ENCODE data around the gene ZBTB7C.

ZBTB7C gene

DNA sequence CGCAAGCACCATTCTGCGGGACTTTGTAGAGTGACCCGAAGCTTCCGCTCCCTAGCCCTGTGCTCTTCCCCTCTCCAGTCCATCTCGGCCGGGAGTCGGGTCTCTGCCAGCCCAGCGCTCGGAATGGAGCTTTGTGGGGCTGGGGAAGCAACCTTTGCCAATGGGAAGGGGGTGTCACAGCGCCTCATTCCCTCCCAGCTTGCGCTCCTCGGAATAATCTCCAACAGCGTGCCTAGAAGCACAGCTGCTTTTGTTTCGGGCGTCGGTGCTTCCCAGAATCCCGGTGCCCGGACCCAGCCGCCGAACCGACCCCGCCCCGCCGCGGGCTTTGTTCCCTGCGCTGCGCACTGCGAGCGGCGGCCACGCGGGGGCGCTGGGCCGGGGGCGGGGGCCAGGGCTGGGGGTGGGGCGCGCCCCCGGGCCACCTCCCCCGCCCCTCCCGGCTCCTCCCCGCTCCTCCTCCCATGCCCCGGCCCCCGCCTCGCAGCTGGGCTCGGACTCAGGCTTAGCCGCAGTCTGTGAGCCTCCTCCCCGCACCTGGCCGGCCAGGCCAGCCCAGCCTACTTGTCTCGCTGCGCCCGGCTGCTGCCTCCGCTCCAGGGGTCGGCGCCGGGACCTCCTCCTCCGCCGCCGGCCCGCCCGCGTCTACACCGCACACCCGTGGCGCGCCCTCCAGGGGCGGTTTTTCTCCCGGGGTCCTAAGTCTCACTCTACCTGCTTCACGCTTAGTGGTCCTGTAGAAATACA is 401.1 kb downstream of the ZBTB7C start (continued):
- TF ChIP-seq ZBTB7A (tag by site-specific recombination; IDR thresholded peaks at IDR 0.05; ENCODE audit: low read depth) (no peak), PRDM1 (tag by site-specific recombination; IDR thresholded peaks at IDR 0.05) (no peak), ZXDB (tag by site-specific recombination; IDR thresholded peaks at IDR 0.05) (peak; percentile 57), SP2 (tag by site-specific recombination; IDR thresholded peaks at IDR 0.05) (peak; percentile 54), ZNF23 (tag by site-specific recombination; IDR thresholded peaks at IDR 0.05; ENCODE audit: borderline replicate concordance) (no peak), ZNF843 (tag by site-specific recombination; IDR thresholded peaks at IDR 0.05) (no peak), ZNF555 (tag by site-specific recombination; conservative IDR thresholded peaks at IDR 0.05) (no peak), ZNF157 (tag by site-specific recombination; IDR thresholded peaks at IDR 0.05) (no peak), ZNF341 (tag by site-specific recombination; IDR thresholded peaks at IDR 0.05; ENCODE audit: low read depth) (no peak; the same call in 1 of the 2 replicates), ZNF24 (tag by site-specific recombination; IDR thresholded peaks at IDR 0.05) (no peak), YY1 (tag by site-specific recombination; IDR thresholded peaks at IDR 0.05) (no peak), ZBTB48 (tag by site-specific recombination; IDR thresholded peaks at IDR 0.05) (no peak), ZNF202 (tag by site-specific recombination; IDR thresholded peaks at IDR 0.05; ENCODE audit: borderline replicate concordance) (no peak), ZNF660 (tag by site-specific recombination; IDR thresholded peaks at IDR 0.05) (no peak), ZNF560 (tag by site-specific recombination; IDR thresholded peaks at IDR 0.05; ENCODE audit: borderline replicate concordance) (no peak), ZNF501 (tag by site-specific recombination; IDR thresholded peaks at IDR 0.05) (0 out of 2 replicates have a peak, but pooled peaks have one; percentile 30), KLF7 (tag by site-specific recombination; IDR thresholded peaks at IDR 0.05; ENCODE audit: borderline replicate concordance) (no peak), GFI1B (tag by site-specific recombination; IDR thresholded peaks at IDR 0.05) (no peak), ZNF768 (tag by site-specific recombination; IDR thresholded peaks at IDR 0.05) (no peak)
- TF ChIP-seq, protein P1, sequence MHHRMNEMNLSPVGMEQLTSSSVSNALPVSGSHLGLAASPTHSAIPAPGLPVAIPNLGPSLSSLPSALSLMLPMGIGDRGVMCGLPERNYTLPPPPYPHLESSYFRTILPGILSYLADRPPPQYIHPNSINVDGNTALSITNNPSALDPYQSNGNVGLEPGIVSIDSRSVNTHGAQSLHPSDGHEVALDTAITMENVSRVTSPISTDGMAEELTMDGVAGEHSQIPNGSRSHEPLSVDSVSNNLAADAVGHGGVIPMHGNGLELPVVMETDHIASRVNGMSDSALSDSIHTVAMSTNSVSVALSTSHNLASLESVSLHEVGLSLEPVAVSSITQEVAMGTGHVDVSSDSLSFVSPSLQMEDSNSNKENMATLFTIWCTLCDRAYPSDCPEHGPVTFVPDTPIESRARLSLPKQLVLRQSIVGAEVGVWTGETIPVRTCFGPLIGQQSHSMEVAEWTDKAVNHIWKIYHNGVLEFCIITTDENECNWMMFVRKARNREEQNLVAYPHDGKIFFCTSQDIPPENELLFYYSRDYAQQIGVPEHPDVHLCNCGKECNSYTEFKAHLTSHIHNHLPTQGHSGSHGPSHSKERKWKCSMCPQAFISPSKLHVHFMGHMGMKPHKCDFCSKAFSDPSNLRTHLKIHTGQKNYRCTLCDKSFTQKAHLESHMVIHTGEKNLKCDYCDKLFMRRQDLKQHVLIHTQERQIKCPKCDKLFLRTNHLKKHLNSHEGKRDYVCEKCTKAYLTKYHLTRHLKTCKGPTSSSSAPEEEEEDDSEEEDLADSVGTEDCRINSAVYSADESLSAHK (tag by site-specific recombination; IDR thresholded peaks at IDR 0.05): no peak
- TF ChIP-seq, protein P2, sequence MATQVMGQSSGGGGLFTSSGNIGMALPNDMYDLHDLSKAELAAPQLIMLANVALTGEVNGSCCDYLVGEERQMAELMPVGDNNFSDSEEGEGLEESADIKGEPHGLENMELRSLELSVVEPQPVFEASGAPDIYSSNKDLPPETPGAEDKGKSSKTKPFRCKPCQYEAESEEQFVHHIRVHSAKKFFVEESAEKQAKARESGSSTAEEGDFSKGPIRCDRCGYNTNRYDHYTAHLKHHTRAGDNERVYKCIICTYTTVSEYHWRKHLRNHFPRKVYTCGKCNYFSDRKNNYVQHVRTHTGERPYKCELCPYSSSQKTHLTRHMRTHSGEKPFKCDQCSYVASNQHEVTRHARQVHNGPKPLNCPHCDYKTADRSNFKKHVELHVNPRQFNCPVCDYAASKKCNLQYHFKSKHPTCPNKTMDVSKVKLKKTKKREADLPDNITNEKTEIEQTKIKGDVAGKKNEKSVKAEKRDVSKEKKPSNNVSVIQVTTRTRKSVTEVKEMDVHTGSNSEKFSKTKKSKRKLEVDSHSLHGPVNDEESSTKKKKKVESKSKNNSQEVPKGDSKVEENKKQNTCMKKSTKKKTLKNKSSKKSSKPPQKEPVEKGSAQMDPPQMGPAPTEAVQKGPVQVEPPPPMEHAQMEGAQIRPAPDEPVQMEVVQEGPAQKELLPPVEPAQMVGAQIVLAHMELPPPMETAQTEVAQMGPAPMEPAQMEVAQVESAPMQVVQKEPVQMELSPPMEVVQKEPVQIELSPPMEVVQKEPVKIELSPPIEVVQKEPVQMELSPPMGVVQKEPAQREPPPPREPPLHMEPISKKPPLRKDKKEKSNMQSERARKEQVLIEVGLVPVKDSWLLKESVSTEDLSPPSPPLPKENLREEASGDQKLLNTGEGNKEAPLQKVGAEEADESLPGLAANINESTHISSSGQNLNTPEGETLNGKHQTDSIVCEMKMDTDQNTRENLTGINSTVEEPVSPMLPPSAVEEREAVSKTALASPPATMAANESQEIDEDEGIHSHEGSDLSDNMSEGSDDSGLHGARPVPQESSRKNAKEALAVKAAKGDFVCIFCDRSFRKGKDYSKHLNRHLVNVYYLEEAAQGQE (tag by site-specific recombination; IDR thresholded peaks at IDR 0.05): no peak
- TF ChIP-seq, protein P3, sequence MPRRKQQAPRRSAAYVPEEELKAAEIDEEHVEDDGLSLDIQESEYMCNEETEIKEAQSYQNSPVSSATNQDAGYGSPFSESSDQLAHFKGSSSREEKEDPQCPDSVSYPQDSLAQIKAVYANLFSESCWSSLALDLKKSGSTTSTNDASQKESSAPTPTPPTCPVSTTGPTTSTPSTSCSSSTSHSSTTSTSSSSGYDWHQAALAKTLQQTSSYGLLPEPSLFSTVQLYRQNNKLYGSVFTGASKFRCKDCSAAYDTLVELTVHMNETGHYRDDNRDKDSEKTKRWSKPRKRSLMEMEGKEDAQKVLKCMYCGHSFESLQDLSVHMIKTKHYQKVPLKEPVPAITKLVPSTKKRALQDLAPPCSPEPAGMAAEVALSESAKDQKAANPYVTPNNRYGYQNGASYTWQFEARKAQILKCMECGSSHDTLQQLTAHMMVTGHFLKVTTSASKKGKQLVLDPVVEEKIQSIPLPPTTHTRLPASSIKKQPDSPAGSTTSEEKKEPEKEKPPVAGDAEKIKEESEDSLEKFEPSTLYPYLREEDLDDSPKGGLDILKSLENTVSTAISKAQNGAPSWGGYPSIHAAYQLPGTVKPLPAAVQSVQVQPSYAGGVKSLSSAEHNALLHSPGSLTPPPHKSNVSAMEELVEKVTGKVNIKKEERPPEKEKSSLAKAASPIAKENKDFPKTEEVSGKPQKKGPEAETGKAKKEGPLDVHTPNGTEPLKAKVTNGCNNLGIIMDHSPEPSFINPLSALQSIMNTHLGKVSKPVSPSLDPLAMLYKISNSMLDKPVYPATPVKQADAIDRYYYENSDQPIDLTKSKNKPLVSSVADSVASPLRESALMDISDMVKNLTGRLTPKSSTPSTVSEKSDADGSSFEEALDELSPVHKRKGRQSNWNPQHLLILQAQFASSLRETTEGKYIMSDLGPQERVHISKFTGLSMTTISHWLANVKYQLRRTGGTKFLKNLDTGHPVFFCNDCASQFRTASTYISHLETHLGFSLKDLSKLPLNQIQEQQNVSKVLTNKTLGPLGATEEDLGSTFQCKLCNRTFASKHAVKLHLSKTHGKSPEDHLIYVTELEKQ (tag by site-specific recombination; IDR thresholded peaks at IDR 0.05; ENCODE audit: borderline replicate concordance): no peak
- TF ChIP-seq, protein P4, sequence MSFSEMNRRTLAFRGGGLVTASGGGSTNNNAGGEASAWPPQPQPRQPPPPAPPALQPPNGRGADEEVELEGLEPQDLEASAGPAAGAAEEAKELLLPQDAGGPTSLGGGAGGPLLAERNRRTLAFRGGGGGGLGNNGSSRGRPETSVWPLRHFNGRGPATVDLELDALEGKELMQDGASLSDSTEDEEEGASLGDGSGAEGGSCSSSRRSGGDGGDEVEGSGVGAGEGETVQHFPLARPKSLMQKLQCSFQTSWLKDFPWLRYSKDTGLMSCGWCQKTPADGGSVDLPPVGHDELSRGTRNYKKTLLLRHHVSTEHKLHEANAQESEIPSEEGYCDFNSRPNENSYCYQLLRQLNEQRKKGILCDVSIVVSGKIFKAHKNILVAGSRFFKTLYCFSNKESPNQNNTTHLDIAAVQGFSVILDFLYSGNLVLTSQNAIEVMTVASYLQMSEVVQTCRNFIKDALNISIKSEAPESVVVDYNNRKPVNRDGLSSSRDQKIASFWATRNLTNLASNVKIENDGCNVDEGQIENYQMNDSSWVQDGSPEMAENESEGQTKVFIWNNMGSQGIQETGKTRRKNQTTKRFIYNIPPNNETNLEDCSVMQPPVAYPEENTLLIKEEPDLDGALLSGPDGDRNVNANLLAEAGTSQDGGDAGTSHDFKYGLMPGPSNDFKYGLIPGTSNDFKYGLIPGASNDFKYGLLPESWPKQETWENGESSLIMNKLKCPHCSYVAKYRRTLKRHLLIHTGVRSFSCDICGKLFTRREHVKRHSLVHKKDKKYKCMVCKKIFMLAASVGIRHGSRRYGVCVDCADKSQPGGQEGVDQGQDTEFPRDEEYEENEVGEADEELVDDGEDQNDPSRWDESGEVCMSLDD (tag by site-specific recombination; IDR thresholded peaks at IDR 0.05): no peak
- TF ChIP-seq, protein P5, sequence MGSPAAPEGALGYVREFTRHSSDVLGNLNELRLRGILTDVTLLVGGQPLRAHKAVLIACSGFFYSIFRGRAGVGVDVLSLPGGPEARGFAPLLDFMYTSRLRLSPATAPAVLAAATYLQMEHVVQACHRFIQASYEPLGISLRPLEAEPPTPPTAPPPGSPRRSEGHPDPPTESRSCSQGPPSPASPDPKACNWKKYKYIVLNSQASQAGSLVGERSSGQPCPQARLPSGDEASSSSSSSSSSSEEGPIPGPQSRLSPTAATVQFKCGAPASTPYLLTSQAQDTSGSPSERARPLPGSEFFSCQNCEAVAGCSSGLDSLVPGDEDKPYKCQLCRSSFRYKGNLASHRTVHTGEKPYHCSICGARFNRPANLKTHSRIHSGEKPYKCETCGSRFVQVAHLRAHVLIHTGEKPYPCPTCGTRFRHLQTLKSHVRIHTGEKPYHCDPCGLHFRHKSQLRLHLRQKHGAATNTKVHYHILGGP (tag by site-specific recombination; IDR thresholded peaks at IDR 0.05): no peak
- TF ChIP-seq, protein P6, sequence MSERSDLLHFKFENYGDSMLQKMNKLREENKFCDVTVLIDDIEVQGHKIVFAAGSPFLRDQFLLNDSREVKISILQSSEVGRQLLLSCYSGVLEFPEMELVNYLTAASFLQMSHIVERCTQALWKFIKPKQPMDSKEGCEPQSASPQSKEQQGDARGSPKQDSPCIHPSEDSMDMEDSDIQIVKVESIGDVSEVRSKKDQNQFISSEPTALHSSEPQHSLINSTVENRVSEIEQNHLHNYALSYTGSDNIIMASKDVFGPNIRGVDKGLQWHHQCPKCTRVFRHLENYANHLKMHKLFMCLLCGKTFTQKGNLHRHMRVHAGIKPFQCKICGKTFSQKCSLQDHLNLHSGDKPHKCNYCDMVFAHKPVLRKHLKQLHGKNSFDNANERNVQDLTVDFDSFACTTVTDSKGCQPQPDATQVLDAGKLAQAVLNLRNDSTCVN (tag by site-specific recombination; optimal IDR thresholded peaks at IDR 0.05): peak; percentile 50
